Psoas muscle (tissue), 8 donors: Measurements from ENCODE around the gene LIN28A. TPM values are rescaled to one million over a fixed set of nuclear protein-coding genes. Genes with fewer than 3 reads are reported as not detected.

Experiments
- ATAC-seq, 4 donors: fragments of 200-7000 bp; cut with Tn5 transposase; one replicate each; pipeline ENCODE4 v1.9.1; 2020; ENCODE audit warnings: moderate library complexity in 3 of 4, mild to moderate bottlenecking in 2 of 4
- DNase-seq, 2 donors: peaks; one replicate each; pipeline ENCODE4 v3.0.0-alpha.2; 2020
- H3K27ac ChIP-seq: fragments of 200-600 bp; one replicate; pipeline ENCODE4 v1.8.0; 2022
- H3K27me3 ChIP-seq, 3 donors: fragments of 200-600 bp in 1 of 3; one replicate each; pipeline versions ENCODE4 v1.6.1 to v1.8.0; 2013 to 2022; ENCODE audit warnings: low read length in 2 of 3, mild to moderate bottlenecking in 2 of 3, moderate library complexity in 1 of 3; ENCODE audit not compliant: insufficient read depth in 3 of 3
- H3K36me3 ChIP-seq, 2 donors: fragments of 200-600 bp in 1 of 2; one replicate each; pipeline versions ENCODE4 v1.6.1 to v1.8.0; 2013 to 2022; ENCODE audit warnings: low read depth in 1 of 2, mild to moderate bottlenecking in 1 of 2, moderate library complexity in 1 of 2; ENCODE audit not compliant: insufficient read depth in 1 of 2
- H3K4me1 ChIP-seq: fragments of 200-600 bp; one replicate; pipeline ENCODE4 v1.8.0; 2022
- H3K4me3 ChIP-seq: fragments of 200-600 bp; one replicate; pipeline ENCODE4 v1.8.0; 2022; ENCODE audit warnings: mild to moderate bottlenecking
- H3K9me3 ChIP-seq: fragments of 200-600 bp; one replicate; pipeline ENCODE4 v1.8.0; 2022
- CTCF ChIP-seq: fragments of 200-600 bp; IDR thresholded peaks from one replicate; pipeline ENCODE4 v1.8.0; 2022; ENCODE audit warnings: antibody characterized with exemption
- WGBS, 3 donors: extraction: QIAGEN DNeasy Blood & Tissue Kit; methylation state at CpG; one replicate each; pipeline versions ENCODE4 v1.1.6 to v1.1.7; 2013; 5-methylcytosine and 5-hydroxymethylcytosine counted together
- intact Hi-C, 2 donors: fragments of 100-400 bp; cut with DNase I; formaldehyde crosslinking; loops; one replicate each; pipeline versions ENCODE4 v1.11.0 to v1.14.2; 2022
- polyA plus RNA-seq, 3 donors: library from polyadenylated mRNA; stranded (reverse); fragments of 200-250 nt; gene quantifications; one replicate each; pipeline ENCODE4 v1.2.3, GENCODE V29; 2013
- total RNA-seq, 4 donors: library from RNA; stranded (reverse); fragmentation: NEBNext Ultra II Directional in 2 of 4; extraction: Animal tissue kit (Norgen Biotek cat#: 25700) in 2 of 4; gene quantifications; one replicate each; pipeline versions ENCODE4 v1.2.1 to v1.2.4, GENCODE V29; 2021 to 2023
- donor health status: healthy with polysubstance abuse.
- donor health status: DM: no; HTN: no; CAD: no; lungs with moderate emphysema.
- donor health status: Bipolar disorder and iron deficiency.
- donor health status: healthy.
- donor health status: DM: yes; HTN: yes; CAD: no.
- donor health status: DM: no; HTN: no; CAD: no.
- donor health status: DM: no; HTN: no; CAD: no.
- donor health status: DM: yes; HTN: yes; CAD: no.

The LIN28A gene
- total and polyA plus RNA-seq, 7 donors, result not detected

- Histone ChIP-seq H3K27me3 (peaks cover 0 to 9% (median 5%) of the 10 kb centered on the region in 3 donors), H3K4me3 (no peak overlapping the region)
- WGBS, 3 donors, result 41 to 45% (median 43%) methylated on average over 6 of the region's 6 CpGs
Observed at GRCh38 chr1:26375081-26375480, 35.5 kb upstream of the LIN28A start.

GRCh38 chr1:26376050-26376449, 34.6 kb upstream of the LIN28A start:
- H3K4me3 ChIP-seq, result no peak overlapping the region

More at GRCh38 chr1:26375081-26375480, 35.5 kb upstream of the LIN28A start:
- Histone ChIP-seq H3K9me3 (no peaks in the 10 kb centered on the region), H3K27ac (no peak overlapping the region), H3K4me1 (no peaks in the 10 kb centered on the region), H3K36me3 (no peaks in the 10 kb centered on the region)
- intact Hi-C loops, result no loop called here
- no peak for TF ChIP-seq CTCF
- ATAC-seq (no peak), DNase-seq (no peak)

GRCh38 chr1:26378088-26378878, 32.3 kb upstream of the LIN28A start:
- H3K4me1 ChIP-seq, result no peaks in the 10 kb centered on the region
- no peak overlapping the region for H3K27ac ChIP-seq
- WGBS, 3 donors, result 38 to 43% (median 41%) methylated on average over 5 of the region's 5 CpGs
- no peak for TF ChIP-seq CTCF
- peaks cover 0 to 8% (median 1%) of the 10 kb centered on the region in 3 donors for H3K27me3 ChIP-seq
- no peaks in the 10 kb centered on the region for H3K9me3 ChIP-seq
- H3K36me3 ChIP-seq, result no peaks in the 10 kb centered on the region
- DNase-seq (no peak), ATAC-seq (peak; percentile 32 to 68 (median 54))
- H3K4me3 ChIP-seq, result no peak overlapping the region
- intact Hi-C loops, result no loop called here

More at GRCh38 chr1:26376050-26376449, 34.6 kb upstream of the LIN28A start:
- Histone ChIP-seq H3K4me1 (no peaks in the 10 kb centered on the region), H3K36me3 (no peaks in the 10 kb centered on the region), H3K27ac (no peak overlapping the region), H3K9me3 (no peaks in the 10 kb centered on the region), H3K27me3 (peaks cover 0 to 12% (median 1%) of the 10 kb centered on the region in 3 donors)
- intact Hi-C loops, result no loop called here
- ATAC-seq (no peak), DNase-seq (no peak)
- WGBS, 3 donors, result 87 to 92% (median 87%) methylated on average over 4 of the region's 4 CpGs
- TF ChIP-seq CTCF, result no peak

- intact Hi-C loops, result no loop called here
- H3K9me3 ChIP-seq, result no peaks in the 10 kb centered on the region
- H3K27me3 ChIP-seq, result peaks cover 0 to 8% (median under 1%) of the 10 kb centered on the region in 3 donors
- no peak overlapping the region for H3K27ac ChIP-seq
- 89 to 93% (median 93%) methylated on average over 3 of the region's 3 CpGs for WGBS, 3 donors
- H3K36me3 ChIP-seq, result no peaks in the 10 kb centered on the region
- TF ChIP-seq CTCF, result no peak
- ATAC-seq (no peak), DNase-seq (no peak)
- no peak overlapping the region for H3K4me3 ChIP-seq
- H3K4me1 ChIP-seq, result no peaks in the 10 kb centered on the region
Observed at GRCh38 chr1:26378879-26379251, 31.8 kb upstream of the LIN28A start.
